Gastroesophageal sphincter (tissue), 3 donors: ENCODE measurements around the gene FBLL1.
"Not testable (repeated sequence)": the region's sequence is repeated elsewhere in the genome, so short reads cannot be mapped to it uniquely, and the experiment has no call there.

Experiments
- EP300 ChIP-seq: sonication (generic); formaldehyde crosslinking; IDR thresholded peaks from one replicate; pipeline ENCODE4 v1.6.1; 2017; ENCODE audit warnings: antibody characterized with exemption, mild to moderate bottlenecking
- POLR2A ChIP-seq, 2 donors: fragments of 450-650 bp; IDR thresholded peaks; one replicate each; pipeline ENCODE4 v1.6.1; 2017; ENCODE audit warnings: antibody characterized with exemption in 2 of 2, mild to moderate bottlenecking in 2 of 2, moderate library complexity in 1 of 2
- POLR2AphosphoS5 ChIP-seq: sonication (generic); formaldehyde crosslinking; IDR thresholded peaks from one replicate; pipeline ENCODE4 v1.6.1; 2017; ENCODE audit warnings: antibody characterized with exemption
- TF ChIP-seq, protein P1 (sequence below), 4 experiments: fragments of 200-600 bp in 2 of 4; fragments of 450-650 bp in 2 of 4; sonication (generic) in 1 of 4; IDR thresholded peaks; one replicate each; pipeline ENCODE4 v1.5.1; 2017 to 2019; ENCODE audit warnings: antibody characterized with exemption in 4 of 4, mild to moderate bottlenecking in 2 of 4, moderate library complexity in 2 of 4

DNA sequence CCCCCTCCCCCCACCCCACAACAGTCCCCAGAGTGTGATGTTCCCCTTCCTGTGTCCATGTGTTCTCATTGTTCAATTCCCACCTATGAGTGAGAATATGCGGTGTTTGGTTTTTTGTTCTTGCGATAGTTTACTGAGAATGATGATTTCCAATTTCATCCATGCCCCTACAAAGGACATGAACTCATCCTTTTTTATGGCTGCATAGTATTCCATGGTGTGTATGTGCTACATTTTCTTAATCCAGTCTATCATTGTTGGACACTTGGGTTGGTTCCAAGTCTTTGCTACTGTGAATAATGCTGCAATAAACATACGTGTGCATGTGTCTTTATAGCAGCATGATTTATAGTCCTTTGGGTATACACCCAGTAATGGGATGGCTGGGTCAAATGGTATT is 44.6 kb downstream of the FBLL1 start:
- not testable (repeated sequence) for TF ChIP-seq EP300; POLR2AphosphoS5; POLR2A (IDR thresholded peaks at IDR 0.05)
- TF ChIP-seq, protein P1, sequence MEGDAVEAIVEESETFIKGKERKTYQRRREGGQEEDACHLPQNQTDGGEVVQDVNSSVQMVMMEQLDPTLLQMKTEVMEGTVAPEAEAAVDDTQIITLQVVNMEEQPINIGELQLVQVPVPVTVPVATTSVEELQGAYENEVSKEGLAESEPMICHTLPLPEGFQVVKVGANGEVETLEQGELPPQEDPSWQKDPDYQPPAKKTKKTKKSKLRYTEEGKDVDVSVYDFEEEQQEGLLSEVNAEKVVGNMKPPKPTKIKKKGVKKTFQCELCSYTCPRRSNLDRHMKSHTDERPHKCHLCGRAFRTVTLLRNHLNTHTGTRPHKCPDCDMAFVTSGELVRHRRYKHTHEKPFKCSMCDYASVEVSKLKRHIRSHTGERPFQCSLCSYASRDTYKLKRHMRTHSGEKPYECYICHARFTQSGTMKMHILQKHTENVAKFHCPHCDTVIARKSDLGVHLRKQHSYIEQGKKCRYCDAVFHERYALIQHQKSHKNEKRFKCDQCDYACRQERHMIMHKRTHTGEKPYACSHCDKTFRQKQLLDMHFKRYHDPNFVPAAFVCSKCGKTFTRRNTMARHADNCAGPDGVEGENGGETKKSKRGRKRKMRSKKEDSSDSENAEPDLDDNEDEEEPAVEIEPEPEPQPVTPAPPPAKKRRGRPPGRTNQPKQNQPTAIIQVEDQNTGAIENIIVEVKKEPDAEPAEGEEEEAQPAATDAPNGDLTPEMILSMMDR (IDR thresholded peaks at IDR 0.05) = not testable (repeated sequence)
